ENCODE results near the gene CHAF1B. TPM values are rescaled to one million over a fixed set of nuclear protein-coding genes. Genes with fewer than 3 reads are reported as not detected.

The CHAF1B gene
- total and polyA plus RNA-seq, 2 of the 8 experiments (the other 6 are each of a cell fraction or from before 2014, with no cell fraction given): 11.8 to 23.1 TPM

GRCh38 chr21:36377391-36377842 is 7.8 kb upstream of the CHAF1B start:
- Histone ChIP-seq H2AFZ (ENCODE audit: low read length) (no peak overlapping the region), H4K8ac (ENCODE audit: extremely low read depth, insufficient read depth, low read length) (no peak overlapping the region), H3K9ac (replicated peaks in 1 of 4; ENCODE audit: extremely low read depth in 1 of 4, low read depth in 3 of 4, low read length in 3 of 4) (no peak overlapping the region), H2BK12ac (ENCODE audit: low read depth, low read length) (no peak overlapping the region), H3K14ac (ENCODE audit: insufficient read length) (no peak overlapping the region), H2AK5ac (ENCODE audit: low read depth, low read length) (no peak overlapping the region), H3K4me1 (replicated peaks in 1 of 4; ENCODE audit: control insufficient read depth in 3 of 4, insufficient read depth in 4 of 4, low read length in 3 of 4) (0 out of 7 replicates have a peak, but pooled peaks cover 0 to 3% (median 0%) of the 10 kb centered on the region in 4 experiments), H2BK20ac (ENCODE audit: low read length) (no peak overlapping the region), H4K5ac (ENCODE audit: insufficient read length, low read depth, low read length) (no peak overlapping the region), H3K56ac (replicated peaks; ENCODE audit: insufficient read length, low read depth, low read length) (no peak overlapping the region), H3K4ac (replicated peaks; ENCODE audit: insufficient read length, low read depth, low read length) (no peak overlapping the region), H3K23me2 (ENCODE audit: low read depth, low read length) (no peaks in the 10 kb centered on the region), H4K20me1 (replicated peaks in 1 of 2; ENCODE audit: control insufficient read depth in 1 of 2, insufficient read depth in 2 of 2, low read length in 2 of 2) (peaks cover 0 to 1% of the 10 kb centered on the region in 2 experiments), H3K4me3 (ENCODE audit: extremely low read depth in 1 of 4, insufficient read depth in 2 of 4, low read depth in 3 of 4, low read length in 4 of 4) (no peak overlapping the region), H2BK5ac (ENCODE audit: low read depth, low read length) (no peak overlapping the region), H3K36me3 (ENCODE audit: control insufficient read depth in 2 of 4, insufficient read depth in 4 of 4, low read length in 3 of 4) (peaks cover 2 to 43% (median 15%) of the 10 kb centered on the region in 4 experiments), H3K18ac (ENCODE audit: extremely low read depth, low read length) (no peak overlapping the region), H3K79me1 (ENCODE audit: low read depth, low read length) (no peaks in the 10 kb centered on the region), H3K4me2 (ENCODE audit: insufficient read depth in 1 of 2, low read depth in 2 of 2, low read length in 2 of 2) (no peak overlapping the region), H2BK15ac (ENCODE audit: low read length) (no peak overlapping the region), H3K27me3 (replicated peaks in 1 of 4; ENCODE audit: control insufficient read depth in 3 of 4, extremely low read depth in 1 of 4, insufficient read depth in 3 of 4, low read length in 3 of 4) (no peaks in the 10 kb centered on the region), H2BK120ac (replicated peaks; ENCODE audit: low read depth, low read length) (no peak overlapping the region), H4K91ac (replicated peaks; ENCODE audit: insufficient read length, low read length) (no peak overlapping the region), H3K79me2 (ENCODE audit: control insufficient read depth in 1 of 2, insufficient read depth in 2 of 2, low read length in 2 of 2) (no peaks in the 10 kb centered on the region), H3K27ac (ENCODE audit: low read depth, low read length) (no peak overlapping the region), H3K23ac (ENCODE audit: insufficient read length) (no peak overlapping the region), H3K9me3 (ENCODE audit: insufficient read depth in 2 of 2, low read depth in 1 of 2, low read length in 1 of 2) (no peaks in the 10 kb centered on the region)
- DNase-seq (ENCODE audit: low read depth in 1 of 2, low spot score in 2 of 2): no peak
- ChIA-PET CTCF (ENCODE audit: partially characterized antibody) (interaction anchor here (1.4 kb wide), 1 partner anchor 11 kb away, joined by 5 read pairs; no protein-coding TSS in a partner anchor), POLR2A (ENCODE audit: partially characterized antibody) (interaction anchor here (1.3 kb wide), 1 partner anchor 8 kb away, joined by 5 read pairs; the partner anchor contains the start of gene CHAF1B)
- no peak for FAIRE-seq
- 87% methylated on average over 7 of the region's 7 CpGs; no CpG with 5 or more reads in 1 of the 2 experiments for WGBS, 2 experiments (ENCODE audit: extremely low coverage in 1 of 2, insufficient coverage in 1 of 2, insufficient read length in 1 of 2, insufficient replicate concordance in 2 of 2, low coverage in 1 of 2, low lambda C conversion rate in 2 of 2, missing lambda C conversion rate in 1 of 2)
- no peak for TF ChIP-seq KDM4A (IDR thresholded peaks at IDR 0.05; ENCODE audit: low read depth, low read length, severe bottlenecking)

Measured in H1 (cell line).